Neuronal stem cell (in vitro differentiated cells): ENCODE results near the gene AHSP.

Experiments
- DNase-seq: peaks from one replicate; pipeline ENCODE4 v3.0.0-alpha.2; 2013; ENCODE audit warnings: low spot score
- H2AFZ ChIP-seq: one replicate; pipeline ENCODE4 v1.6.1; 2013; ENCODE audit warnings: mild to moderate bottlenecking, low read length, inconsistent platforms
- H2AK5ac ChIP-seq: 2 replicates; pipeline ENCODE4 v1.6.1; 2013; ENCODE audit warnings: low read depth, mild to moderate bottlenecking, inconsistent platforms, low read length, moderate library complexity, mixed read lengths
- H2BK120ac ChIP-seq: 2 replicates; pipeline ENCODE4 v1.6.1; 2013; ENCODE audit warnings: low read depth, mild to moderate bottlenecking, inconsistent platforms, low read length, moderate library complexity, mixed read lengths
- H2BK12ac ChIP-seq: one replicate; pipeline ENCODE4 v1.6.1; 2013; ENCODE audit warnings: low read length, inconsistent platforms
- H2BK15ac ChIP-seq: 2 replicates; pipeline ENCODE4 v1.6.1; 2013; ENCODE audit warnings: mild to moderate bottlenecking, low read length, inconsistent platforms, mixed read lengths
- H2BK5ac ChIP-seq: one replicate; pipeline ENCODE4 v1.6.1; 2013; ENCODE audit warnings: inconsistent platforms, mild to moderate bottlenecking, low read length, moderate library complexity
- H3K14ac ChIP-seq: one replicate; pipeline ENCODE4 v1.6.1; 2013; ENCODE audit warnings: low read length, inconsistent platforms
- H3K18ac ChIP-seq: 2 replicates; pipeline ENCODE4 v1.6.1; 2013; ENCODE audit warnings: low read length, inconsistent platforms
- H3K23ac ChIP-seq: 2 replicates; pipeline ENCODE4 v1.6.1; 2013; ENCODE audit warnings: low read depth, mild to moderate bottlenecking, mixed read lengths, low read length, inconsistent platforms; ENCODE audit not compliant: poor library complexity
- H3K27ac ChIP-seq: replicated peaks from 3 replicates; pipeline ENCODE4 v1.5.1; 2013; ENCODE audit warnings: low read length, inconsistent platforms
- H3K27me3 ChIP-seq, 3 experiments: 2 replicates each; pipeline ENCODE4 v1.6.1; 2013; ENCODE audit warnings: low read length in 3 of 3, mild to moderate bottlenecking in 2 of 3, inconsistent platforms in 1 of 3, low read depth in 1 of 3, mixed read lengths in 1 of 3, moderate library complexity in 1 of 3; ENCODE audit not compliant: control insufficient read depth in 3 of 3, insufficient read depth in 3 of 3
- H3K36me3 ChIP-seq, 2 donors: replicated peaks in 1 of 2; 2 replicates each; pipeline ENCODE4 v1.6.1; 2013; ENCODE audit warnings: low read length in 2 of 2; ENCODE audit not compliant: control insufficient read depth in 2 of 2, insufficient read depth in 2 of 2
- H3K4ac ChIP-seq: 2 replicates; pipeline ENCODE4 v1.6.1; 2013; ENCODE audit warnings: inconsistent platforms, mild to moderate bottlenecking, low read length, moderate library complexity
- H3K4me1 ChIP-seq, 2 donors: 1 replicate in 1 of 2; 2 replicates in 1 of 2; pipeline ENCODE4 v1.6.1; 2013; ENCODE audit warnings: low read length in 2 of 2, low read depth in 1 of 2; ENCODE audit not compliant: control insufficient read depth in 2 of 2, insufficient read depth in 1 of 2
- H3K4me2 ChIP-seq: one replicate; pipeline ENCODE4 v1.6.1; 2013; ENCODE audit warnings: mild to moderate bottlenecking, low read length, inconsistent platforms; ENCODE audit not compliant: insufficient read depth, poor library complexity, severe bottlenecking
- H3K4me3 ChIP-seq, 2 donors: 2 replicates each; pipeline ENCODE4 v1.5.1; 2013; ENCODE audit warnings: low read length in 2 of 2, mild to moderate bottlenecking in 2 of 2, inconsistent platforms in 1 of 2, moderate library complexity in 1 of 2
- H3K79me1 ChIP-seq: one replicate; pipeline ENCODE4 v1.6.1; 2013; ENCODE audit warnings: low read depth, mild to moderate bottlenecking, inconsistent platforms, low read length, moderate library complexity
- H3K9ac ChIP-seq: one replicate; pipeline ENCODE4 v1.6.1; 2013; ENCODE audit warnings: mild to moderate bottlenecking, low read depth, low read length, inconsistent platforms; ENCODE audit not compliant: poor library complexity
- H3K9me3 ChIP-seq, 2 donors: replicated peaks in 1 of 2; 2 replicates each; pipeline versions ENCODE3 to v1.6.1; 2013; ENCODE audit warnings: low read length in 2 of 2, mild to moderate bottlenecking in 2 of 2, inconsistent platforms in 1 of 2, low read depth in 1 of 2, mixed read lengths in 1 of 2, moderate library complexity in 1 of 2; ENCODE audit not compliant: control insufficient read depth in 2 of 2, insufficient read depth in 1 of 2
- H4K8ac ChIP-seq: one replicate; pipeline ENCODE4 v1.6.1; 2013; ENCODE audit warnings: low read depth, mild to moderate bottlenecking, inconsistent platforms, low read length, moderate library complexity
- H4K91ac ChIP-seq: one replicate; pipeline ENCODE4 v1.6.1; 2013; ENCODE audit warnings: low read length, low read depth, mild to moderate bottlenecking, inconsistent platforms; ENCODE audit not compliant: poor library complexity
- WGBS, 2 donors: extraction: QIAGEN DNeasy Blood & Tissue Kit; methylation state at CpG; one replicate each; pipeline ENCODE4 v1.1.7; 2013; ENCODE audit warnings: missing lambda C conversion rate in 2 of 2, mixed read lengths in 1 of 2; ENCODE audit not compliant: insufficient read length in 2 of 2, insufficient replicate concordance in 1 of 2; ENCODE audit errors: extremely low coverage in 2 of 2; 5-methylcytosine and 5-hydroxymethylcytosine counted together

Gene AHSP

DNA sequence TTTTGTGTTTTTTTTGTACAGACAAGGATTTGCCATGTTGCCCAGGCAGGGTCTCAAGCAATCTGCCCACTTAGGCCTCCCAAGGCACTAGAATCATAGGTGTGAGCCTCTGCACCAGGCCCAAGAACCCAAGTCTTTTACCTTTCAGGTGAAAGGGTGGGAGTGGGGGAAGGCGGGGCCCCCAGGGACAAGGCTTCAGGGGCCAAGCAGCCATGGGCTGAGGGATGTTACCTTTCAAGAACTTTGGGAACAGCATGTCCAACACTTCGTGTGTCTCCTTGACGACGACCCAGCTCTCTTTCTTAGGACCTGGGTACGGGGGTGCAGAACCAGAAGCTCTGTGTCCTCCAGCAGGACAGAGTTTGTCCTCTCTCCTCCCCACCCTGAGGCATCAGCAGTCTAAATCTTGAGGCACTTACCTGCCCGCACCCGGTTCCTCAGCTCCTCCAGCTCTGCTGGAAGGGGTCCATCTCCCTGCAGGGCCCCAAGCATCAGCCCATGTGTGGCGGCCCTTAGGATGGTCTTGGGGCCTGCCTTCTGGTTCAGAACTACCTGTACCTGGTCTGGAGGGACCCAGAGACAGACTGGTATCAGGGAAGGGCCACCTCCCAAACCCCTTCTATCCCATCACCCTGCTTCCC is 35.8 kb upstream of the AHSP start:
- WGBS, 2 donors, result no CpG with 5 or more reads among the region's 8 CpGs
- peaks cover 16 to 80% of the 10 kb centered on the region in 2 donors for H3K36me3 ChIP-seq
- peaks cover 5 to 23% (median 17%) of the 10 kb centered on the region in 3 experiments for H3K27me3 ChIP-seq

GRCh38 chr16:31493506-31494125 is 34.1 kb upstream of the AHSP start:
- no peak overlapping the region for H3K4me3 ChIP-seq
- H2BK15ac ChIP-seq, result no peak overlapping the region
- no peak overlapping the region for H3K27ac ChIP-seq
- H4K91ac ChIP-seq, result no peak overlapping the region
- H2AK5ac ChIP-seq, result no peak overlapping the region
- WGBS, 2 donors, result no CpG with 5 or more reads among the region's 18 CpGs
- no peak overlapping the region for H2BK12ac ChIP-seq
- H3K18ac ChIP-seq, result no peak overlapping the region
- no peak overlapping the region for H2AFZ ChIP-seq
- H3K27me3 ChIP-seq, result peaks cover 0 to 6% (median 1%) of the 10 kb centered on the region in 3 experiments
- no peak overlapping the region for H3K4ac ChIP-seq
- no peak overlapping the region for H3K14ac ChIP-seq
- no peak overlapping the region for H3K4me2 ChIP-seq
- DNase-seq, result no peak
- no peak overlapping the region for H3K23ac ChIP-seq
- H3K9me3 ChIP-seq, result no peaks in the 10 kb centered on the region
- no peak overlapping the region for H2BK5ac ChIP-seq
- H3K9ac ChIP-seq, result no peak overlapping the region
- no peak overlapping the region for H4K8ac ChIP-seq
- peaks cover 18 to 93% of the 10 kb centered on the region in 2 donors for H3K36me3 ChIP-seq
- H3K79me1 ChIP-seq, result peaks cover 3% of the 10 kb centered on the region
- no peak overlapping the region for H2BK120ac ChIP-seq
- no peaks in the 10 kb centered on the region for H3K4me1 ChIP-seq

More for the DNA sequence above, 35.8 kb upstream of the AHSP start:
- Histone ChIP-seq H2BK12ac (no peak overlapping the region), H3K23ac (no peak overlapping the region), H2BK120ac (no peak overlapping the region), H3K18ac (no peak overlapping the region), H2BK15ac (no peak overlapping the region), H3K14ac (no peak overlapping the region), H4K91ac (no peak overlapping the region), H3K4ac (no peak overlapping the region), H2AK5ac (no peak overlapping the region), H2AFZ (no peak overlapping the region), H4K8ac (no peak overlapping the region), H3K9me3 (no peaks in the 10 kb centered on the region), H3K9ac (no peak overlapping the region), H3K4me1 (peaks cover 0 to 11% of the 10 kb centered on the region in 2 donors), H3K4me3 (no peak overlapping the region), H2BK5ac (no peak overlapping the region), H3K4me2 (no peak overlapping the region), H3K27ac (no peak overlapping the region), H3K79me1 (peaks cover 3% of the 10 kb centered on the region)
- DNase-seq, result no peak

DNA sequence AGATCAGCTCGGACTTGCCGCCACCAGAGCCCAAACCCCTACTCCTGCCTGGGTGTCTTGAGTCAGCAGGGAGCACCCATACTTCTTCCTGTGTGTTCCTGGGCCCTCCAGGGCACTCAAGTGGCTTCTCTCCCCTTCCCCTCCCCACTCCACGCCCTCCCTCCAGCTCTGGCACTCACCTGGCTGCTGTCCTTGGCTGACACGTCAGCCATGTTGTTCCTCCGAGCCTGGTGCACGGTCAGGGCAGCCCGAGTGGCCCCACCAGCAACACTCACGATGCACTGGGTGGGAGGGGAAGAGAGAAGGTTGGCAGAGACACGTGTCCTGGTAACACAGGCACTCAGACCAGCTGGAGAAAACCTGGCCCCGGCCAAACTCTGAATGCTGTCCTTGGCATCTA is 31.0 kb upstream of the AHSP start:
- H2BK15ac ChIP-seq, result no peak overlapping the region
- H3K4me3 ChIP-seq, result no peak overlapping the region
- no peak overlapping the region for H3K27ac ChIP-seq
- H2BK120ac ChIP-seq, result no peak overlapping the region
- H3K36me3 ChIP-seq, result peaks cover 22 to 91% of the 10 kb centered on the region in 2 donors
- H2BK12ac ChIP-seq, result no peak overlapping the region
- H4K91ac ChIP-seq, result no peak overlapping the region
- no peak overlapping the region for H2BK5ac ChIP-seq
- H3K9me3 ChIP-seq, result no peaks in the 10 kb centered on the region
- no peaks in the 10 kb centered on the region for H3K79me1 ChIP-seq
- no peaks in the 10 kb centered on the region for H3K4me1 ChIP-seq
- no peaks in the 10 kb centered on the region for H3K27me3 ChIP-seq
- H3K18ac ChIP-seq, result no peak overlapping the region
- H3K14ac ChIP-seq, result no peak overlapping the region
- no peak overlapping the region for H3K23ac ChIP-seq
- H3K9ac ChIP-seq, result no peak overlapping the region
- no peak overlapping the region for H2AFZ ChIP-seq
- H4K8ac ChIP-seq, result no peak overlapping the region
- no peak for DNase-seq
- H2AK5ac ChIP-seq, result no peak overlapping the region
- H3K4ac ChIP-seq, result no peak overlapping the region
- WGBS, 2 donors, result no CpG with 5 or more reads among the region's 10 CpGs
- no peak overlapping the region for H3K4me2 ChIP-seq

- no peak overlapping the region for H3K9ac ChIP-seq
- no peak overlapping the region for H2BK15ac ChIP-seq
- no CpG with 5 or more reads among the region's 8 CpGs for WGBS, 2 donors
- no peak overlapping the region for H2BK12ac ChIP-seq
- peaks cover 11 to 72% of the 10 kb centered on the region in 2 donors for H3K36me3 ChIP-seq
- no peaks in the 10 kb centered on the region for H3K79me1 ChIP-seq
- no peak overlapping the region for H4K8ac ChIP-seq
- no peak overlapping the region for H3K18ac ChIP-seq
- no peak overlapping the region for H2BK120ac ChIP-seq
- H3K4me3 ChIP-seq, result no peak overlapping the region
- no peaks in the 10 kb centered on the region for H3K4me1 ChIP-seq
- H3K27ac ChIP-seq, result no peak overlapping the region
- no peaks in the 10 kb centered on the region for H3K9me3 ChIP-seq
- no peak for DNase-seq
- H2AK5ac ChIP-seq, result no peak overlapping the region
- no peak overlapping the region for H3K4ac ChIP-seq
- no peak overlapping the region for H4K91ac ChIP-seq
- no peak overlapping the region for H3K4me2 ChIP-seq
- no peak overlapping the region for H3K23ac ChIP-seq
- H3K27me3 ChIP-seq, result no peaks in the 10 kb centered on the region
- no peak overlapping the region for H2AFZ ChIP-seq
- H2BK5ac ChIP-seq, result no peak overlapping the region
- no peak overlapping the region for H3K14ac ChIP-seq
Observed at GRCh38 chr16:31498493-31498892, 29.2 kb upstream of the AHSP start.
